Activated CD8-positive, alpha-beta memory T cell treated with anti-CD3 and anti-CD28 coated beads, Interleukin-2, amount 50 U/mL, for 24 hours (primary cell): ENCODE measurements around the gene PRR11.
A peak's percentile ranks its signal among the peaks of the same experiment; 100 is the strongest.
"Not testable (repeated sequence)": the region's sequence is repeated elsewhere in the genome, so short reads cannot be mapped to it uniquely, and the experiment has no call there.

Experiments
- DNase-seq: peaks from one replicate; pipeline ENCODE4 v3.0.0-alpha.2; 2020; ENCODE audit errors: extremely low read depth

The PRR11 gene

DNA sequence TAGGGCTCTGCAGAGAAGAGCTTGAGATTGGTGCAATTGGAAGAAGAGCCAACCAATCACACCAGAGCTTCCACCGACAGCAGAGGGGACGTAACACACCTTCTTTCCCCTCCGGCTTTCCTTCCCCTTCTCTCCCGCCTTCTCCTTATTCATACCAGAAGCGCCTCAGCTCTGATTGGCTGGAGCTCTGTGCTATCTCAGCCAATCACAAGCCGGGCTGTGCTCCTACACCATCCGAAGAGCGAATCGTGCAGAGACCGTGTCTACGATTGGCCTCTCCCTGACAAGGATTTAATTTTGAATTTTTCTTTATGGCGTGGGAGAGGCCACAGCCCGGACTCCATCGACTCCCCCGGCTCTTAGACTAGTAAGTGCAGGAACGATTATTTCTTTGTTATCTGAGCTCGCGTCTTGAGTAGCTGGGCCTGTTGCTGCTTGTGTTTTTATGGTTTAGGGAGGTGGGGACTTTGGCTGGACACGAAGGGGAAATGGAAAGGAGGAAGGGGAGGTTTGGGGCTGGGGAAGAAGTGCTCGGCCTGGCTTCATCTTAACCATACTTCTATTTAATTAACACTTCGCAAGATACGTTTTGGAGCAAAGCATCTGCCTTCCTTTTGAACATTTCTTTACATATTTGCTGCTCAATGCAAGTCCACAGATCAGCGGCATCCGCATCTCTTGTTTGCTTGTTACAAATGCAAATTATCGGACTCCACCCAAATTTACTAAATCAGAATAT lies at the start of gene PRR11:
PRR11 (plus strand) TSS at position 308 of the 739 bp plus-strand sequence. CDS start 14,007 bp downstream, outside the sequence.
- DNase-seq, result peak; percentile 88

DNA sequence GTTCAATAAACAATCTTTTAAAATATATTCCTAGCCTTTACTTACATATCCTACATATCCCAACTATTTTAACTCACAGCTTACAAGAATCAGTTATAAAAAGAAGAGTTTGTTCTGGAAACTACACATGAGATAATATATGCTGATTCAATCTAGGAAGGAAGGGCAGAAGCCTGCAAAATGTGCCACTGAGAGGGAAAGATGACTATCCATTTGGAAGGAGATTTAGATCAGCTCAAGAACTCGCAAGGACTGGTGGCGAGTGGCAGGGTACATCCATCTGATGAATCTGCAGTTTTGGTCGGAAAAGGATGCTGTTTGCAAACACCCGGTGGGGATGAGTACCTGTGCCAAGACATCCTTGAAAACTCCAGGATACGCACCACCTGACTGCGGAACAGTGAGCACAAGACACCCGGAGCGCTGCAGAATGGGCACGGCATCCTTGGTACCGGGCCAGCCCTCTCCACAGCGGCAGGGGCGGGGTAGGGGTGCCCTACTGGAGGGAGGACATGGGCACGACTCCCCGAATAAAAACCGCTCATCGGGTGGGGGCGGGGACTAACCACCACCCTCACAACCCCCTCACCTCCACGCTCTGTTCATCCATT lies 49.6 kb upstream of the PRR11 start:
- peak; percentile 32 for DNase-seq

DNA sequence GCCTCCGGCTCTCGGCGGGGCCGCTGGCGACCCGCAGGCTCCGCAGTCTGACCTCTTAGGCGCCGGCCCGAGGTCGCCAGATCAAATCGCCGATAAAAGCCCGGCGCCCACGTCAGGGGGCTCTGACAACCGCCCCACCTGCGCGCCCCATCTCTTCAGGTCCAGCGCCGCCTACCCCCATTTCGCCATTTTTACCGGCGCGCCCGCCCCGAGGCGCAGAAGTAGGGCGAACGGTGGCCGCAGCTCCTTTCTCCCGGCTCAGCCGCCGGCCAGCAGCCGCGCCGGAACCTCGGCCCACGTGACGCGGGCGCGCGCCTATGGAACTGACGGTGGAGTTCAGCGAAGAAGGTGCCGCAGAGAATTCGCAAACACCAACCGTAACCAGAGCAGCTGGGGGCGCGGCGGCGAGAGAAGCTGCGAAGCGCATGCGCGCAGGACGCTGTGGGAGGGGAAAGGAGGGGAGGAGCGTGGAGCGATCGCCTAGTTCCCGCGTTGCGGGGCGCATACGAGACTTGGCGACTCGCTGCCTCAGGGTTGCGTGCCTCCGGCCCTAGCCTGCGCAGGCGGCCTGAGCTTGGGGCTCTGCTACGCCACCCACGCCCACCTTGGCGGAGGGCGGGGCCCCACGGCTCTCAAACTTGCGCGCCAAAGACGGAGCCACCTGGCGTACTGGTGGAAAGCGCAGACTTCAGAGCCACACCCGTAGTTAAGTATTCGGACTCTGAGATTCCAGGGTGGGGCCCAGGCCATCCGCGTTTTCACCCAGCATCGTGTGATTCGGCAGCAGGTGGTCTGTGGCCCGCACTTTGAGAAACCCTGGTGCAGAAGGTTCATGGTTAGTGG lies 48.9 kb upstream of the PRR11 start, which contains the start of gene TRIM37:
TRIM37 (minus strand) TSS at position 418 of the 843 bp plus-strand sequence. CDS start 419 bp downstream, outside the sequence.
- DNase-seq, result peak; percentile 97

DNA sequence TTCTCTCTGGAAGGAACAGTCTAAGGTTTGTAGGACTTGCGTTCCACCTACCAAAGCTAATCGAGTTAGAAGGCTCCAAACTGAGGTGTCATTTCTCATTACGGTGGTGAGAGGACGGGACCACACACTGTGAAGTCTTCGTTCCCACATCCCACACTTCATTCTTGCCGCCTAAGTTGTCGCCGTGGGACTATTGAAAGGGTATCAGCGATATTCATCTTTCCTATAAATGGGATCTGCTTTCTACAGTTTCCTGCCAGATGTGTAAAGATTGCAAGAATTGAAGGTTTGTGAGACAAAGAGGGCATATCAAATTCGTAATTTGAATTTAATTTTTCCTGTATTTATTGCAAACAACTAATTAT lies 48.3 kb upstream of the PRR11 start:
- DNase-seq, result no peak

DNA sequence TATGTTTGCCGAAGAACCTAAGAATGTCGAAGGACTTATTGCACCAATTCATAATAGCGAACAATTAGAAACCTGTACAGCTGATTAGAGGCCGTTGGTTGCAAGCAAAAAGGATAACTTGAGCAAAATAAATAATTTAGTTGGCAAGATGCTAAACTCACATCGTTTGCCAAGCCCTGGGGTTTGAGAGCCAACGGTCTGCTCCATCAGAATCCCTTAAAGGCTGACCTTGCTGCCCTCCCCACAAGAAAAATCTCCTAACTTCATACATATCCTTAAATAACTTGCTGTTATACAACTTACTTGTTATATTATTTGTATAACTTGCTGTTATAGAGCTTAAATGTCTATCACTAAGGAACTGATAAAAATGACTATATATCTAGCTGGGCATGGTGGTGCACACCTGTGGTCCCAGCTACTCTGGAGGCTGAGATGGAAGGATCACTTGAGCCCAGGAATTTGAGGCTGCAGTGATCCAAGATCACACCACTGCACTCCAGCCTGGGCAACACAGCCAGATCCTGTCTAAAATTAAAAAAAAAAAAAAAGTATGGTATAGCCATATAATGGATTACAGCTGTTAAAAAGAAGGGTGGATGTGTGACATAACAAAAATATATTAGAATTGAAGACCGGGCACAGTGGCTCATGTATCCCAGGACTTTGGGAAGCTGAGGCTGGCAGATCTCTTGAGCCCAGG lies 47.0 kb upstream of the PRR11 start:
- no peak for DNase-seq

DNA sequence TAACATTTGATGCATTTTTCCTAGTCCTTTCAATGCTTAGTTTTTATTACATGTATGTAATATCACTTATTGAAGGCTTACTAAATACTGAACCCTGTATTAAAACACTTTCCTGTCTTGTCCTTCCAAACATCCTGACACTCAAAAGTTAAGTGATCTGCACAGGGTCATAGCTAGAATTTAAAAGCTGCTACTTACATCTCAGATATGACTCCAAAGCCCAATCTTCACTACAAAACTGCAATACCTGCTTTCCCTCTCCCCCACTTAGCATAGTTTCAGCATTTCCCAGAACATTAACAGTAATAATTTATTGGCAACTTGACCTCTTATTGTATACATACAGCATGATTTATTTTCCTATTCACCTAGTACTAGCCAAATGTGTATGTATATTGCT lies 44.6 kb upstream of the PRR11 start:
- no peak for DNase-seq

DNA sequence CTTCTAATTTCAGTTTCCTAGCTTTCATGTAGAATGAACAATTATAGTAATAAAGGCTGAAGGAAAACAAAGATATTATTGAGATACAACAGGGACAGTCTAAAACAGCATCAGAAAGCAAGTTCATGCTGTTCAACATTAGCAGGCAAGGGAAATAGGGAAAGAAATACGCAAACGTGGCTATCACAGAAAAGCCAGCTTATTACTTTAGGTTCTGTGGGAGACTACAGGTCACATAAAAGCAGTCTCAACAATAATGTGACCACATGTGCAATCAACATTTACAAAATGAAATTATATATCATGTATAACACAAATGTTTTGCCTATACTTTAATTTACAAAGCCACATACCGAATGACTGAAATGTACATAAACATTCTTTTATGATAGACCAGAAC lies 44.0 kb upstream of the PRR11 start:
- DNase-seq, result no peak

DNA sequence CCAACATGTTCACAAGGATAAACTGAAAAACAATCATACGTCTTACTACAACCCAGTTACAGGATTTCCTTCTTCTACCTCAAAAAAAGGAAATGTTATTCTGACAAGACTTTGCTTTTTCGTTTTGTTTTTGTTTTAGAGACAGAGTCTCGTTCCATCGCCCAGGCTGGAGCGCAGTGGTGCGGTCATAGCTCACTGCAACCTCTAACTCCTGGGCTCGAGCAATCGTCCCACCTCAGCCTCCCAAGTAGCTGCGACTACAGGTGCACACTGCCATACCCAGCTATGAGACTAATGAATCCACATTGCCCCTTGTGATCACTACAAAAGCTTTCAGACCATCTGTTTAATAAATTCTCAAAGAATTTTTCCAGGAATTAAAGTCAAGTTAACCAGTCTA lies 40.1 kb upstream of the PRR11 start:
- no peak for DNase-seq

DNA sequence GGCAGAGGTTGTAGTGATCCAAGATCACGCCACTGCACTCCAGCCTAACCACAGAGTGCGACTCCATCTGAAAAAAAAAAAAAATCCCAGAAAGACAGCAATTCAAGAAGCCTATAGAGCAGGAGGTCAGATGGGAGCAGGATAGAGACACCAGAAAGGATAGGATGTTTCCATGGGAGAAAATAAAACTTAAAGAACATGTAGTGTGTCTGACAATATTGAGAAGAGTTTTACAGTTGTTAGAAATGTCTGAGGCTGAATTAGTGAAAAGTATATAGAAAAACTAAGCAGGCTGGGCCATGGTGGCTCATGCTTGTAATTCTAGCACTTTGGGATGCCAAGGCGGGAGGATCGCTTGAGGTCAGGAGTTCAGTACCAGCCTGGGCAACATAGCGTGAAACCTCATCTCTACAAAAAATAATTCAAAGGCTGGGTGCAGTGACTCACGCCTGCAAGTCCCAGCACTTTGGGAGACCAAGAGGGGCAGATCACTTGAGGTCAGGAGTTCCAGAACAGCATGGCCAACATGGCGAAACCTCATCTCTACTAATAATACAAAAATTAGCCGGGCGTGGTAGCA lies 33.6 kb upstream of the PRR11 start:
- DNase-seq, result no peak

DNA sequence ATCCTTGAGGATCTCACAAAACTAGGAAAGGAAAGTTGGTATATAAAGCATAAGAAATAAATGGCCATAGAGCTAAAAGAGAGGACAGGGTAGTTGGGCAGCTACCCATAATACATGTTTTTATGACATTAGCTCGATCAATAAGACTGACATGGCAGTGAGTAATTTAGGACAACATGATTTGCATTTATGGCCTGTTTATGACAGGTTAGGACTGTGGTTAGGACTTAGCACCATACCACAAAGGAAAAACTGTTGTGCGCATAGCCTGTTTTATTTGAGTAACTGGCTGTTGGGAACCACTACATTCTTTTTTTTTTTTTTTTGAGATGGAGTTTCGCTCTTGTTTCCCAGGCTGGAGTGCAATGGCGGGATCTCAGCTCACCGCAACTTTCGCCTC lies 30.9 kb upstream of the PRR11 start:
- DNase-seq, result no peak

DNA sequence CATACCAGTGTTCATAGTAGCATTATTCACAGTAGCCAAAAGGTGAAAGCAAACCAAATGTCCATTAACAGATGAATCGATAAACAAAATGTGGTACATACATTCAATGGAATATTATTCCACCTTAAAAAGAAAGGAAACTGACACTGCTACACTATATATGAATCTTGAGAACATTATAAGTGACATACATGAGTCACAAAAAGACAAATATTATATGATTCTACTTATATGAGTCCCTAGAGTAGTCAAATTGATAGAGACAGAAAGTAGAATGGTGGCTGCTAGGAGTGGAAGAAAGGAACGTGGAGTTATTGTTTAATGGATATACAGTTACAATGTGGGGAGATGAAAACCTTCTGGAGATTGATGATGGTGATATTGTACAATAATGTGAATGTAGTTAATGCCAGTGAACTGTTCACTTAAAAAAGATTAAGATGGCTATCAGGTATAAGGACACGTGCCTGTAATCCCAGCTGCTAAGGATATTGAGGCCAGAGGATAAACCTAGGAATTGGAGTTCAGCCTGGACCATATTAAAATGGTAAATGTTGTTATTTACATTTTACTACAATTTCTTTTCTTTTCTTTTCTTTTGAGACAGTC lies 28.6 kb upstream of the PRR11 start:
- DNase-seq, result no peak

DNA sequence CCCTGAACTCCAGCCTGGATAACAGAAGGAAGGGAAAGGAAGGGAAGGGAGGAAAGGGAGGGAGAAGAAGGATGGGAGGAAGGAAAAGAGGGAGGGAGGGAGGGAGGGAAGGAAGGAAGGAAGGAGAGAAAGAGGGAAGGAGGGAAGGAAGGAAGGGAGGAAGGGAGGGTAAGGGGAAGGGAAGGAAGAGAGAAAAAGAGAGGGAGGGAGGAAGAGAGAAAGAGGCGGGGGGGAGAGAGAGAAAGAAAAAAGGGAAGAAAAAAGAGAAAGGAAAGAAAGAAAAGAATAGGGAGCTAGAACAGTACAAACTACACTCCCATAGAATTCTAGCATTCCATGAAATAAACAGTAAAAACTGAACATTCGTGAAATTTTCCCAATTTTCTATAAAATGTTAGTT lies 25.7 kb upstream of the PRR11 start:
- DNase-seq, result no peak

DNA sequence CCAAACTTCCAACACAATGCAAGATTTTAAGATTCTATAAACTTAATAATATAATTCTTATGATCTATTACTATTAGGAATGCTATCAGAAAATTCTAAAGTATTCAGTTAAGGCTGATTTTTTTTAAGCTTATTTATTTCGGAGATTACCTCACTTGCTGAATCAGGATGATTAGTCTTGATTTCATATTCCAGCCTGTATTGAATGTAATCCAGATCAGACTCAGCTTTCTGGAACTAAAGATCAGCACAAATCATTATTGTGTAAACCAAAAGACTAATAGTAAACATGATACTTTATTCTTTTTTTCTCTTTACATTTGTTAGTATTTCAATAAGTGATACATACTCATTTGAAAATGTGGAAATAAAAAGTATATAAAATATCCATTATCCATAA lies 24.4 kb upstream of the PRR11 start:
- DNase-seq, result no peak

DNA sequence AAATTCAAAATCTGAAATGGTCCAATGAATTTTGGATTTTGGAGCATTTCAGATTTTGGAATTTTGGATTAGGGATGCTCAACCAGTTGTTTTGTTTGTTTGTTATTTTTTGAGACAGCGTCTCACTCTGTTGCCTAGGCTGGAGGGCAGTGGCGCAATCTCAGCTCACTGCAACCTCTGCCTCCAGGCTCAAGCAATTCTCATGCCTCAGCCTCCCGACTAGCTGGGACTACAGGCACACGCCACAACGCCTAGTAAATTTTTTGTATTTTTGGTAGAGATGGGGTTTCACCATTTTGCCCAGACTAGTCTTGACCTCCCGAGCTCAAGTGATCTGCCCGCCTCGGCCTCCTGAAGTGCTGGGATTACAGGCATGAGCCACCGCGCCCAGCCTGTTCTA lies 17.2 kb upstream of the PRR11 start:
- not testable (repeated sequence) for DNase-seq

DNA sequence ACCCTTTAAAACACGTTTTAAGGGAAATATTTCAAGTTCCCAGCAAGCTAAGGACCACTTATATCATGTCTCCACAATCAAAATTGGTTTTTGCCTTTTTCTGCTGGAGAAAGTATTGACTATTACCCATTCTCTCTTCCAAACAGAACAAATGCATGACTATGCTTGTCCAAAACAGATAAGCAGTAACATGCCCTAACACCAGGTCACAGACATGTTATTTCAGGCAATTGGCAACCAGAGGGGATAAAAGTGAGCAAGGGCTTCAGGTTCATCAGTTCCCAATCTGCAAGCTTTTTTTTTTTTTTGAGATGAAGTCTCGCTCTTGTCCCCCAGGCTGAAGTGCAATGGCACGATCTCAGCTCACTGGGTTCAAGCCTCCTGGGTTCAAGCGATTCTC lies 15.6 kb upstream of the PRR11 start:
- no peak for DNase-seq

DNA sequence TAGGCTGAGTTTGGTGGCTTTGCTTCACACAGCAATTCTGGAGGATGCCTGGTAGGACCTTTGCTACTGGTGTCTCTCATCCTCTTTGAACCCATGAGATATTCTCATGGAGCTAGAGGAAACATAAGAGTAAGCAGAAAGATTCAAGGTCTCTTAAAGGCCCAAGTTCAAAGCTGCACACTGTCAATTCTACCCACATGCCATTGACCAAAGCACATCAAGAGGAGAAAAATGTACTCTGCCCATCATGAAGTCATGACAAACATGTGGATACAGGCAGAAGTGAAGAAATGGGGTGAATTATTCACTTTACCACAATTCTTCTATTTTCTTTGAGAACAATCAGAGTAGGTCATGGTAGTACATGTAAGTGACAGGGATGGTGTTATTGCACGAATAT lies 13.7 kb upstream of the PRR11 start:
- DNase-seq, result no peak

DNA sequence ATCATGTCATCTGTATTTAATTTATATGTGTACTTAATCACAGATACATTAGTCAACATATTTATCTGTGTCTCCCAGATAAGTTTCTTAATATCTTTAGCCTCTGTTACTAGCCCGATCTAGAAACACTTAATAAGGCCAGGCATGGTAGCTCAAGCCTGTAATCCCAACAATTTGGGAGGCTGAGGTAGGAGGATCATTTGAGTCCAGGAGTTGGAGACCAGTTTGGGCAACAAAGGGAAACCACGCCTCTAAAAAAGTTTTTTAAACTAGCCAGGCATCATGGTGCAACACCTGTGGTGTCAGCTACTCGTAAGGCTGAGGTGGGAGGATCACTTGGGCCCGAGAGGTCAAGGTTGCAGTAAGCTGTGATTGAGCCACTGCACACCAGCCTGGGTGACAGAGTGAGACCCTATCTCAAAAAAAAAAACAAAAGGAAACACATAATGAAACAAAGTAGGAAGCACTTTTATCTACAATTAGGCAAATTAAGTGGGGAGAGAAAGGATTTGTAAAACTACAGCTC lies 9.9 kb upstream of the PRR11 start:
- DNase-seq, result no peak

DNA sequence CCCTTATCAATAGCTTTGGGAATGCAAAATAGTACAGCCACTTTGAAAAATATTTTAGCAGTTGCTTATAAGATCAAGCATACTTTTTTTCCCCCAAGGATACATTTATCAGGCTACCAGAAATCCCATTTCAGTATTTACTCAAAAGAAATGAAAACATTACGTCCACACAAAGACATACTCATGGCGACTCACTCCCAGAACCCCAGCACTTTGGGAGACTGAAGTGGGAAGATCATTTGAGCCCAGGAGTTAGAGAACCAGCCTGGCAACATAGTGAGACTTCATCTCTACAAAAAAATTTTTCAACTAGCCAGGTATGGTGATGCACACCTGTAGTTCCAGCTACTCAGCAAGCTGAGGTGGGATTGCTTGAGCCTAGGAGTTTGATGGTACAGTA lies 6.5 kb upstream of the PRR11 start:
- DNase-seq, result no peak

DNA sequence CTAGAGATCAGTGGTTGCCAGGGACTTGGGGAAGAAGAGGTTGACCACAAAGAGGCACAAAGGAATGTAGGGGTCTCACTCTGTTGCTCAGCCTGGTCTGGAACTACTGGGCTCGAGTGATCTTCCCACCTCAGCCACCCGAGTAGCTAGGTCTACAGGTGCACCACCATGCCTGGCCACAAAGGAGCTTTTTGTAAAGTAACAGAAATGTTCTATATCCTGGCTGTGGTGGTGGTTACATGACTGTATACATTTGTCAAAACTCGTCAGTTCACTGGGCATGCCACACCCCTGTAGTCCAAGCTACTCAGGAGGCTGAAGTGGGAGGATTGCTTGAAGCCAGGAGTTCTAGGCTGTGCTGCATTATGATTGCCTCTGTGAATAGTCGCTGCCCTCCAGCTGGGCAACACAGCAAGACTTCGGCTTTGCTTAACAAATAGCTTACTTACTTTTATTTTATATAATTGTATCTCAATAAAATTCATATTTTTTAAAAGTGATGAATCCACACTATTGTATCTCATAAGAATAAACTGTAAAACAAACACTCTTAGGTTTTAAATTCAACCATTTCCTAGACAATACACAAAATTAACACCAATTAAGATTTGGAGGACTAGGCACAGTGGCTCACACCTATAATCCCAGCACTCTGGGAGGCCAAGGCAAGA lies 5.6 kb upstream of the PRR11 start:
- DNase-seq, result no peak

DNA sequence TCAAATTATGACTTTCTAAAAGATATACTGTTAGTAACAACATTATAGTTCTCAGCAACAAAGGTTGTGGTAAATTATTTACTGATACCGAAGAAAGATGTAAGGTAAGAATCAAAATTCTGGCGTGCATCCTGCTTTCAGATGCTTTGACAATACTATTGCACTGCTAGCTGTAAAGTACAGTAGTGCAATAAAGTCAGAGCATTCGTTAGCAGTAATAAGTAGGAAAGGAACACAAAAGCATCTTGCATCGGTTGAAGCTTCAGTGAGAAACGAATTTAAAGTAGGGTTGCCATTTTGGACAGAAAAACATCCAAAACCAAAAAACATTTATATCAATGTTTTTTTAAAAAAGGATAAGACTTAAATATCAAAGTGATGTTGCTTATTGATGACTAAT lies 4.5 kb upstream of the PRR11 start:
- no peak for DNase-seq

DNA sequence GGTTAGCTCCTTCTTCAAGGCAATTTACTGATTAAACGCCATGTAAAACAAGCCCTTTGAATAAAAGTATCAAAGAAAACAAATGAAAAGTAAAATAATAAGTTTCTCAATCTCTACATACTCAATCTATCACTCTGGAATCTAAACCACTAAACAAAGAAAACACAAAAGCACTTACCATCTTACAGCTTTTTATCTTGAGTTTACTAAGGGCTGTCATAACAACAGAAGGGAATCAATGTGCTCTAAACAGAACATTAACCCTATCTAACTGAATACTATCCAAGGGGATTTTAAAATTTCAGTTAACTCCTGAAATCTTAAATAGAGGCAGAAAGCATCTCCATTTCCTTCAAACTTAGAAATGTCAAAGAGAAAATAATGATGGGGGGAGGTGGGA lies 4.0 kb upstream of the PRR11 start:
- no peak for DNase-seq
